LNCAP (cell line): ENCODE results near the gene PTPRU.

Experiments used
- CTCF ChIP-seq: fragments of 450-650 bp; IDR thresholded peaks from 2 replicates; pipeline ENCODE4 v1.5.1; 2017; ENCODE audit warnings: mild to moderate bottlenecking

PTPRU gene

GRCh38 chr1:29233693-29234092 lies 2.6 kb upstream of the PTPRU start:
- TF ChIP-seq CTCF = no peak

- no peak for TF ChIP-seq CTCF
Observed at GRCh38 chr1:29234471-29234870, 1.9 kb upstream of the PTPRU start.

GRCh38 chr1:29236712-29237128 lies 398 bp downstream of the PTPRU start:
- TF ChIP-seq CTCF = no peak

GRCh38 chr1:29237129-29237821 lies 953 bp downstream of the PTPRU start:
- TF ChIP-seq CTCF = peak; percentile 11; the same call in 1 of the 2 replicates

- TF ChIP-seq CTCF = no peak
Observed at GRCh38 chr1:29237852-29238619, 1.7 kb downstream of the PTPRU start.

- no peak for TF ChIP-seq CTCF
Observed at GRCh38 chr1:29238620-29239002, 2.3 kb downstream of the PTPRU start.

GRCh38 chr1:29239142-29239541 lies 2.8 kb downstream of the PTPRU start:
- TF ChIP-seq CTCF = no peak
